Activated CD4-positive, alpha-beta T cell treated with anti-CD3 and anti-CD28 coated beads, Interleukin-2, amount 50 U/mL, for 16 hours (primary cell): Measurements from ENCODE around the gene HPS5.
"Not testable (repeated sequence)": the region's sequence is repeated elsewhere in the genome, so short reads cannot be mapped to it uniquely, and the experiment has no call there.

ENCODE experiments used
- DNase-seq: peaks from one replicate; pipeline ENCODE4 v3.0.0-alpha.2; 2020

The HPS5 gene

GRCh38 chr11:18321969-18322711 lies at the start of gene HPS5, which contains the start of gene GTF2H1:
HPS5 (minus strand) TSS chr11:18322140; CDS start chr11:18317858, 4,282 bp downstream.
GTF2H1 (plus strand) TSS chr11:18322567; CDS start chr11:18333075, 10,508 bp downstream.
- DNase-seq = peak; percentile 98

- DNase-seq = no peak
Measured at GRCh38 chr11:18371279-18371678, 49.3 kb upstream of the HPS5 start.

GRCh38 chr11:18369398-18369797 lies 47.5 kb upstream of the HPS5 start:
- DNase-seq = no peak

GRCh38 chr11:18368221-18368620 lies 46.3 kb upstream of the HPS5 start:
- no peak for DNase-seq

GRCh38 chr11:18367431-18367830 lies 45.5 kb upstream of the HPS5 start:
- DNase-seq = no peak

GRCh38 chr11:18366286-18366685 lies 44.3 kb upstream of the HPS5 start:
- no peak for DNase-seq

- no peak for DNase-seq
Measured at GRCh38 chr11:18365741-18366140, 43.8 kb upstream of the HPS5 start.

- no peak for DNase-seq
Measured at GRCh38 chr11:18364495-18365073, 42.6 kb upstream of the HPS5 start.

GRCh38 chr11:18361154-18361553 lies 39.2 kb upstream of the HPS5 start:
- no peak for DNase-seq

GRCh38 chr11:18358646-18359045 lies 36.7 kb upstream of the HPS5 start:
- no peak for DNase-seq

GRCh38 chr11:18352581-18352980 lies 30.6 kb upstream of the HPS5 start:
- DNase-seq = no peak

- DNase-seq = no peak
Measured at GRCh38 chr11:18347471-18348125, 25.7 kb upstream of the HPS5 start.

GRCh38 chr11:18332891-18333290 lies 11.0 kb upstream of the HPS5 start:
- DNase-seq = no peak

- no peak for DNase-seq
Measured at GRCh38 chr11:18332302-18332701, 10.4 kb upstream of the HPS5 start.

GRCh38 chr11:18330921-18331320 lies 9.0 kb upstream of the HPS5 start:
- DNase-seq = peak; percentile 22

- DNase-seq = peak; percentile 48
Measured at GRCh38 chr11:18329196-18329870, 7.4 kb upstream of the HPS5 start.

- no peak for DNase-seq
Measured at GRCh38 chr11:18324381-18324780, 2.4 kb upstream of the HPS5 start.

- not testable (repeated sequence) for DNase-seq
Measured at GRCh38 chr11:18323881-18324280, 1.9 kb upstream of the HPS5 start.

GRCh38 chr11:18322818-18323570 lies 1.1 kb upstream of the HPS5 start:
- DNase-seq = no peak

GRCh38 chr11:18321578-18321968 lies 367 bp downstream of the HPS5 start:
- no peak for DNase-seq

- DNase-seq = no peak
Measured at GRCh38 chr11:18320617-18321016, 1.3 kb downstream of the HPS5 start.

- no peak for DNase-seq
Measured at GRCh38 chr11:18319914-18320313, 2.0 kb downstream of the HPS5 start.

- no peak for DNase-seq
Measured at GRCh38 chr11:18317551-18317950, 4.4 kb downstream of the HPS5 start.
